ENCODE data around the gene GADD45G. TPM values are rescaled to one million over a fixed set of nuclear protein-coding genes. Genes with fewer than 3 reads are reported as not detected.

GADD45G gene
- total RNA-seq, 2 donors from 2014 or later, result 30.3 to 54.2 TPM

- H3K27me3 ChIP-seq, result no peaks in the 10 kb centered on the region
- TF ChIP-seq CTCF (IDR thresholded peaks at IDR 0.05) (no peak), POLR2A (IDR thresholded peaks at IDR 0.05) (no peak)
- no peaks in the 10 kb centered on the region for H3K36me3 ChIP-seq (replicated peaks in 1 of 2; ENCODE audit: insufficient read depth in 1 of 2, low read depth in 2 of 2)
- H3K9me3 ChIP-seq, result no peaks in the 10 kb centered on the region
- H3K4me1 ChIP-seq, result peaks cover 10% of the 10 kb centered on the region
- intact Hi-C loops (cut with DNase I), result no loop called here
- H3K27ac ChIP-seq, result no peak overlapping the region
- ATAC-seq (no peak), DNase-seq (no peak)
- WGBS, 2 donors, result 83 to 85% methylated on average over 7 to 8 of the region's 8 CpGs
- H3K4me3 ChIP-seq, result no peak overlapping the region
Measured at GRCh38 chr9:89649039-89649691, 44.4 kb downstream of the GADD45G start.

- peak; percentile 54 for ATAC-seq
- no peaks in the 10 kb centered on the region for H3K27me3 ChIP-seq
- intact Hi-C loops (cut with DNase I), result no loop called here
- 48 to 59% methylated on average over 7 of the region's 7 CpGs for WGBS, 2 donors
- no peaks in the 10 kb centered on the region for H3K36me3 ChIP-seq (replicated peaks in 1 of 2; ENCODE audit: insufficient read depth in 1 of 2, low read depth in 2 of 2)
- peak in 3 of 4 donors; percentile 53 to 63 (median 58) for DNase-seq
- no peaks in the 10 kb centered on the region for H3K9me3 ChIP-seq
- H3K4me1 ChIP-seq, result peaks cover 31% of the 10 kb centered on the region
- H3K27ac ChIP-seq, result peak overlapping the region in 3 of 4 donors; percentile 47 to 64 (median 62)
- TF ChIP-seq POLR2A (IDR thresholded peaks at IDR 0.05) (no peak), CTCF (IDR thresholded peaks at IDR 0.05) (no peak)
- no peak overlapping the region for H3K4me3 ChIP-seq
Measured at GRCh38 chr9:89654025-89654662, 49.3 kb downstream of the GADD45G start.

GRCh38 chr9:89655056-89655989 lies 50.5 kb downstream of the GADD45G start:
- H3K27me3 ChIP-seq, result no peaks in the 10 kb centered on the region
- H3K4me1 ChIP-seq, result peaks cover 35% of the 10 kb centered on the region
- H3K36me3 ChIP-seq (replicated peaks in 1 of 2; ENCODE audit: insufficient read depth in 1 of 2, low read depth in 2 of 2), result no peaks in the 10 kb centered on the region
- ATAC-seq (peak; percentile 70), DNase-seq (peak; percentile 47 to 72 (median 63))
- intact Hi-C loops (cut with DNase I), result no loop called here
- WGBS, 2 donors, result 71% methylated on average over 16 to 17 of the region's 17 CpGs
- H3K9me3 ChIP-seq, result no peaks in the 10 kb centered on the region
- H3K4me3 ChIP-seq, result no peak overlapping the region
- TF ChIP-seq CTCF (IDR thresholded peaks at IDR 0.05), result no peak
- TF ChIP-seq POLR2A (IDR thresholded peaks at IDR 0.05), result no peak
- H3K27ac ChIP-seq, result peak overlapping the region; percentile 47 to 64 (median 50)

Other genes starting within 250 kb of the GADD45G start
- 10 to 100 TPM; 15.6 to 18.1 TPM for gene SEMA4D, start 106.9 kb upstream of the GADD45G start, total RNA-seq

Measured in body of pancreas (tissue), 4 donors.